HG03442 (cell line): ENCODE results near the gene PBOV1.
"Not testable (repeated sequence)": the region's sequence is repeated elsewhere in the genome, so short reads cannot be mapped to it uniquely, and the experiment has no call there.

Experiments used
- ATAC-seq: cut with Tn5 transposase; IDR thresholded peaks from one replicate; pipeline ENCODE4 v1.9.1; 2021; ENCODE audit warnings: mild to moderate bottlenecking, moderate library complexity; ENCODE audit not compliant: unreplicated experiment

PBOV1 gene

GRCh38 chr6:138239774-138240173 is 21.5 kb upstream of the PBOV1 start:
- ATAC-seq: no peak

- no peak for ATAC-seq
Measured at GRCh38 chr6:138238368-138238767, 20.1 kb upstream of the PBOV1 start.

GRCh38 chr6:138237463-138237862 is 19.2 kb upstream of the PBOV1 start:
- ATAC-seq: no peak

GRCh38 chr6:138235693-138236092 is 17.4 kb upstream of the PBOV1 start:
- ATAC-seq: no peak

GRCh38 chr6:138235205-138235604 is 16.9 kb upstream of the PBOV1 start:
- no peak for ATAC-seq

- no peak for ATAC-seq
Measured at GRCh38 chr6:138234363-138234762, 16.1 kb upstream of the PBOV1 start.

GRCh38 chr6:138231381-138231886 is 13.1 kb upstream of the PBOV1 start:
- no peak for ATAC-seq

GRCh38 chr6:138230759-138231380 is 12.6 kb upstream of the PBOV1 start:
- ATAC-seq: no peak

- no peak for ATAC-seq
Measured at GRCh38 chr6:138230221-138230620, 11.9 kb upstream of the PBOV1 start.

GRCh38 chr6:138229663-138230179 is 11.4 kb upstream of the PBOV1 start:
- ATAC-seq: no peak

GRCh38 chr6:138229072-138229471 is 10.8 kb upstream of the PBOV1 start:
- no peak for ATAC-seq

- ATAC-seq: no peak
Measured at GRCh38 chr6:138227316-138227781, 9.1 kb upstream of the PBOV1 start.

GRCh38 chr6:138226700-138227315 is 8.5 kb upstream of the PBOV1 start:
- no peak for ATAC-seq

GRCh38 chr6:138225953-138226352 is 7.7 kb upstream of the PBOV1 start:
- no peak for ATAC-seq

- ATAC-seq: no peak
Measured at GRCh38 chr6:138222901-138223546, 4.7 kb upstream of the PBOV1 start.

GRCh38 chr6:138219901-138220300 is 1.6 kb upstream of the PBOV1 start:
- ATAC-seq: no peak

- no peak for ATAC-seq
Measured at GRCh38 chr6:138219398-138219797, 1.1 kb upstream of the PBOV1 start.

GRCh38 chr6:138215093-138215782 is 3.1 kb downstream of the PBOV1 start:
- no peak for ATAC-seq

GRCh38 chr6:138212530-138212929 is 5.8 kb downstream of the PBOV1 start:
- ATAC-seq: not testable (repeated sequence)

- no peak for ATAC-seq
Measured at GRCh38 chr6:138211601-138212000, 6.7 kb downstream of the PBOV1 start.

- ATAC-seq: no peak
Measured at GRCh38 chr6:138211048-138211581, 7.2 kb downstream of the PBOV1 start.
